Measurements from ENCODE around the gene ZFYVE19.
"Not testable (repeated sequence)": the region's sequence is repeated elsewhere in the genome, so short reads cannot be mapped to it uniquely, and the experiment has no call there.

ZFYVE19 gene

GRCh38 chr15:40847223-40847961 is 40.5 kb downstream of the ZFYVE19 start:
- DNase-seq (ENCODE audit: low read depth in 3 of 3): no peak

GRCh38 chr15:40850576-40851112 is 43.8 kb downstream of the ZFYVE19 start:
- no peak for DNase-seq (ENCODE audit: low read depth in 3 of 3)

- DNase-seq (ENCODE audit: low read depth in 3 of 3): no peak
Observed at GRCh38 chr15:40852529-40852928, 45.6 kb downstream of the ZFYVE19 start.

- no peak for DNase-seq (ENCODE audit: low read depth in 3 of 3)
Observed at GRCh38 chr15:40853241-40853890, 46.5 kb downstream of the ZFYVE19 start.

- no peak for DNase-seq (ENCODE audit: low read depth in 3 of 3)
Observed at GRCh38 chr15:40854161-40854560, 47.3 kb downstream of the ZFYVE19 start.

GRCh38 chr15:40855706-40856234 is 48.9 kb downstream of the ZFYVE19 start:
- DNase-seq (ENCODE audit: low read depth in 3 of 3): no peak

- no peak for DNase-seq (ENCODE audit: low read depth in 3 of 3)
Observed at GRCh38 chr15:40856746-40857145, 49.9 kb downstream of the ZFYVE19 start.

GRCh38 chr15:40857601-40858341 is 50.9 kb downstream of the ZFYVE19 start:
- DNase-seq (ENCODE audit: low read depth in 3 of 3): peak; percentile 60 to 70 (median 61)

GRCh38 chr15:40858706-40859105 is 51.8 kb downstream of the ZFYVE19 start:
- DNase-seq (ENCODE audit: low read depth in 3 of 3): no peak

GRCh38 chr15:40859206-40859851 is 52.4 kb downstream of the ZFYVE19 start:
- DNase-seq (ENCODE audit: low read depth in 3 of 3): peak; percentile 77 to 90 (median 79)

- not testable (repeated sequence) for DNase-seq (ENCODE audit: low read depth in 3 of 3)
Observed at GRCh38 chr15:40861147-40861546, 54.3 kb downstream of the ZFYVE19 start.

GRCh38 chr15:40863660-40864270 is 56.9 kb downstream of the ZFYVE19 start:
- DNase-seq (ENCODE audit: low read depth in 3 of 3): no peak
